Lower lobe of right lung (tissue), 2 donors: ENCODE results near the gene HAGHL. TPM values are rescaled to one million over a fixed set of nuclear protein-coding genes. Genes with fewer than 3 reads are reported as not detected.
"Not testable (repeated sequence)": the region's sequence is repeated elsewhere in the genome, so short reads cannot be mapped to it uniquely, and the experiment has no call there.

Experiments used
- ATAC-seq, 2 donors: fragments of 200-7000 bp; cut with Tn5 transposase; one replicate each; pipeline ENCODE4 v1.9.1; 2020 to 2022; ENCODE audit warnings: mild to moderate bottlenecking in 2 of 2, moderate library complexity in 2 of 2
- DNase-seq: peaks from one replicate; pipeline ENCODE4 v3.0.0-alpha.2; 2020
- H3K27ac ChIP-seq: fragments of 200-600 bp; one replicate; pipeline ENCODE4 v1.8.0; 2022
- H3K27me3 ChIP-seq: fragments of 200-600 bp; one replicate; pipeline ENCODE4 v1.8.0; 2022; ENCODE audit warnings: low read depth
- H3K36me3 ChIP-seq: fragments of 200-600 bp; one replicate; pipeline ENCODE4 v1.8.0; 2022; ENCODE audit warnings: mild to moderate bottlenecking
- H3K4me1 ChIP-seq: fragments of 200-600 bp; one replicate; pipeline ENCODE4 v1.8.0; 2022
- H3K4me3 ChIP-seq: fragments of 200-600 bp; one replicate; pipeline ENCODE4 v1.8.0; 2022; ENCODE audit warnings: mild to moderate bottlenecking
- H3K9me3 ChIP-seq: fragments of 200-600 bp; one replicate; pipeline ENCODE4 v1.8.0; 2022
- CTCF ChIP-seq: fragments of 200-600 bp; IDR thresholded peaks from one replicate; pipeline ENCODE4 v1.8.0; 2022; ENCODE audit warnings: antibody characterized with exemption, mild to moderate bottlenecking
- intact Hi-C: fragments of 100-400 bp; cut with DNase I; formaldehyde crosslinking; loops from one replicate; pipeline ENCODE4 v1.11.0; 2022
- total RNA-seq: library from RNA; stranded (reverse); fragmentation: NEBNext Ultra II Directional; extraction: Animal tissue kit (Norgen Biotek cat#: 25700); gene quantifications from one replicate; pipeline ENCODE4 v1.2.1, GENCODE V29; 2021
- donor health status: DM: no; HTN: yes; CAD: no; lungs with severe emphysema.

Gene HAGHL
- total RNA-seq, 1 donor from 2014 or later = 15.6 TPM

GRCh38 chr16:686459-687260, 40.2 kb upstream of the HAGHL start:
- peaks cover 31% of the 10 kb centered on the region for H3K36me3 ChIP-seq
- TF ChIP-seq CTCF = no peak
- H3K4me3 ChIP-seq = no peak overlapping the region
- ATAC-seq (no peak), DNase-seq (no peak)
- H3K9me3 ChIP-seq = no peaks in the 10 kb centered on the region
- no peaks in the 10 kb centered on the region for H3K27me3 ChIP-seq
- peaks cover 60% of the 10 kb centered on the region for H3K4me1 ChIP-seq
- no peak overlapping the region for H3K27ac ChIP-seq
- intact Hi-C loops = no loop called here

GRCh38 chr16:687499-687898, 39.4 kb upstream of the HAGHL start:
- Histone ChIP-seq H3K4me3 (no peak overlapping the region), H3K9me3 (no peaks in the 10 kb centered on the region), H3K27ac (no peak overlapping the region), H3K27me3 (peaks cover 6% of the 10 kb centered on the region), H3K4me1 (peaks cover 52% of the 10 kb centered on the region), H3K36me3 (peaks cover 22% of the 10 kb centered on the region)
- no peak for ATAC-seq
- TF ChIP-seq CTCF = no peak
- DNase-seq = no peak
- intact Hi-C loops = no loop called here

- Histone ChIP-seq H3K27ac (peak overlapping the region; percentile 88), H3K4me3 (peak overlapping the region; percentile 90), H3K4me1 (peaks cover 41% of the 10 kb centered on the region), H3K36me3 (peaks cover 16% of the 10 kb centered on the region), H3K27me3 (peaks cover 24% of the 10 kb centered on the region), H3K9me3 (no peaks in the 10 kb centered on the region)
- DNase-seq (no peak), ATAC-seq (no peak)
- TF ChIP-seq CTCF = no peak
- intact Hi-C loops = no loop called here
These were observed 37.6 kb upstream of the HAGHL start for GRCh38 chr16:689175-689897.

GRCh38 chr16:691242-691641, 35.7 kb upstream of the HAGHL start:
- not testable (repeated sequence) for H3K9me3 ChIP-seq, H3K27ac ChIP-seq
- H3K4me1 ChIP-seq = peaks cover 41% of the 10 kb centered on the region

GRCh38 chr16:692356-693108, 34.4 kb upstream of the HAGHL start:
- intact Hi-C loops = no loop called here
- Histone ChIP-seq H3K36me3 (no peaks in the 10 kb centered on the region), H3K4me3 (no peak overlapping the region), H3K27me3 (peaks cover 51% of the 10 kb centered on the region), H3K4me1 (peaks cover 44% of the 10 kb centered on the region), H3K9me3 (no peaks in the 10 kb centered on the region), H3K27ac (no peak overlapping the region)
- no peak for TF ChIP-seq CTCF
- no peak for DNase-seq
- no peak for ATAC-seq

More at GRCh38 chr16:691242-691641, 35.7 kb upstream of the HAGHL start:
- DNase-seq, intact Hi-C loops, H3K4me3 ChIP-seq, ATAC-seq: not testable (repeated sequence)
- peaks cover 41% of the 10 kb centered on the region for H3K27me3 ChIP-seq
- peaks cover 12% of the 10 kb centered on the region for H3K36me3 ChIP-seq
